HepG2 (cell line): ENCODE results near the gene ZNF678. TPM values are rescaled to one million over a fixed set of nuclear protein-coding genes. Genes with fewer than 3 reads are reported as not detected.

Source experiments
- ATAC-seq: fragments of 200-7000 bp; cut with Tn5 transposase; 3 replicates; pipeline ENCODE4 v1.9.1; 2020; ENCODE audit warnings: mild to moderate bottlenecking, moderate library complexity
- BruUV-seq: library from RNA; stranded (reverse); fragments of 400-500 nt; replicated peaks from 2 replicates; lab custom pipeline; 2021; lab: Mats Ljungman, UMichigan
- CTCF ChIA-PET: fragments of 300-600 bp; formaldehyde crosslinking; extraction: SDS; loops from one replicate; lab custom pipeline; 2021; ENCODE audit warnings: low total read pairs, inconsistent platforms, low intra/inter-chr PET ratio; lab: Yijun Ruan, JAX
- POLR2A ChIA-PET: fragments of 350-600 bp; sonication (Branson Sonifier 250); formaldehyde crosslinking; loops from one replicate; lab custom pipeline; 2020; ENCODE audit warnings: antibody characterized with exemption, inconsistent platforms; lab: Yijun Ruan, JAX
- DNase-seq: peaks from one replicate; pipeline ENCODE4 v3.0.0-alpha.2; 2015; ENCODE audit warnings: low spot score
- FAIRE-seq: peaks from 3 replicates; lab custom pipeline; 2011; peaks lifted over from hg19 to GRCh38; lab: Jason Lieb, UNC
- H2AFZ ChIP-seq: one replicate; pipeline ENCODE4 v1.6.1; 2011; ENCODE audit warnings: low read length, inconsistent platforms
- H3K27ac ChIP-seq: fragments of 300-600 bp; 3 replicates; pipeline ENCODE4 v1.8.0; 2011; ENCODE audit warnings: mixed run types, mild to moderate bottlenecking, mixed read lengths, low read length, inconsistent platforms; ENCODE audit not compliant: insufficient read depth; ENCODE audit errors: extremely low read length
- H3K27me3 ChIP-seq, 2 experiments: fragments of 200-600 bp in 1 of 2; 2 replicates in 1 of 2; 3 replicates in 1 of 2; pipeline versions ENCODE4 v1.6.0 to v1.8.0; 2011; ENCODE audit warnings: low read length in 2 of 2, mild to moderate bottlenecking in 2 of 2, moderate library complexity in 2 of 2, inconsistent platforms in 1 of 2; ENCODE audit not compliant: insufficient read depth in 2 of 2, control insufficient read depth in 1 of 2
- H3K36me3 ChIP-seq, 2 experiments: fragments of 200-600 bp in 1 of 2; replicated peaks in 1 of 2; 2 replicates in 1 of 2; 3 replicates in 1 of 2; pipeline versions ENCODE4 v1.5.1 to v1.8.0; 2011; ENCODE audit warnings: low read length in 2 of 2, inconsistent platforms in 1 of 2; ENCODE audit not compliant: insufficient read depth in 2 of 2, control insufficient read depth in 1 of 2
- H3K4me1 ChIP-seq: 2 replicates; pipeline ENCODE4 v1.5.1; 2012; ENCODE audit warnings: low read length, inconsistent platforms; ENCODE audit not compliant: insufficient read depth
- H3K4me2 ChIP-seq: 2 replicates; pipeline ENCODE4 v1.6.0; 2011; ENCODE audit warnings: low read depth, low read length, inconsistent platforms
- H3K4me3 ChIP-seq, 3 experiments: fragments of 200-600 bp in 1 of 3; sonication (generic), shearing (Covaris generic) in 1 of 3; replicated peaks in 1 of 3; 2 replicates each; pipeline ENCODE4 v1.5.1; 2011 to 2016; ENCODE audit warnings: low read length in 3 of 3, inconsistent platforms in 2 of 3, low read depth in 2 of 3, mild to moderate bottlenecking in 2 of 3, control low read depth in 1 of 3, mixed read lengths in 1 of 3; ENCODE audit not compliant: insufficient read depth in 1 of 3
- H3K79me2 ChIP-seq: one replicate; pipeline ENCODE4 v1.6.1; 2011; ENCODE audit warnings: low read length, inconsistent platforms; ENCODE audit not compliant: insufficient read depth
- H3K9ac ChIP-seq: 2 replicates; pipeline ENCODE4 v1.6.0; 2011; ENCODE audit warnings: mild to moderate bottlenecking, low read depth, low read length, inconsistent platforms; ENCODE audit not compliant: insufficient read depth
- H3K9me3 ChIP-seq: 2 replicates; pipeline ENCODE4 v1.5.1; 2012; ENCODE audit warnings: mild to moderate bottlenecking, low read length
- H4K20me1 ChIP-seq: 2 replicates; pipeline ENCODE4 v1.6.0; 2011; ENCODE audit warnings: inconsistent platforms, mild to moderate bottlenecking, low read length, moderate library complexity; ENCODE audit not compliant: insufficient read depth
- AHR ChIP-seq: IDR thresholded peaks from 2 replicates; pipeline ENCODE4 v1.6.1; 2018; ENCODE audit warnings: missing genetic modification reagents, missing compliant biosample characterization
- FOSL2 ChIP-seq: sonication (generic); formaldehyde crosslinking; IDR thresholded peaks from 2 replicates; pipeline ENCODE4 v1.4.0; 2020; ENCODE audit warnings: missing genetic modification reagents
- GABPB1 ChIP-seq: IDR thresholded peaks from 2 replicates; pipeline ENCODE4 v1.6.1; 2016; ENCODE audit warnings: mild to moderate bottlenecking, missing genetic modification reagents, moderate library complexity, missing compliant biosample characterization
- RBM39 ChIP-seq: fragments of 200-400 bp; formaldehyde crosslinking; IDR thresholded peaks from one replicate; pipeline ENCODE4 v1.6.1; 2018; ENCODE audit warnings: antibody characterized with exemption, mild to moderate bottlenecking, low read depth, low read length; ENCODE audit not compliant: poor library complexity, severe bottlenecking
- RNF2 ChIP-seq: fragments of 450-650 bp; conservative IDR thresholded peaks from 2 replicates; pipeline ENCODE4 v1.6.1; 2016; ENCODE audit warnings: low read depth
- SALL1 ChIP-seq: sonication (generic); formaldehyde crosslinking; IDR thresholded peaks from 2 replicates; pipeline ENCODE4 v1.8.0; 2022; ENCODE audit warnings: mild to moderate bottlenecking, missing genetic modification reagents
- YY1 ChIP-seq: IDR thresholded peaks from 2 replicates; pipeline ENCODE4 v1.6.1; 2011; ENCODE audit warnings: low read length, low read depth, moderate library complexity, mild to moderate bottlenecking; ENCODE audit not compliant: insufficient read depth, insufficient replicate concordance
- ZBTB49 ChIP-seq: sonication (generic); formaldehyde crosslinking; IDR thresholded peaks from 2 replicates; pipeline ENCODE4 v1.4.0; 2020; ENCODE audit warnings: missing genetic modification reagents, borderline replicate concordance
- ZFY ChIP-seq: sonication (generic); formaldehyde crosslinking; IDR thresholded peaks from 2 replicates; pipeline ENCODE4 v1.4.0; 2020; ENCODE audit warnings: missing genetic modification reagents
- ZNF101 ChIP-seq: sonication (generic); formaldehyde crosslinking; IDR thresholded peaks from 2 replicates; pipeline ENCODE4 v1.4.0; 2020; ENCODE audit warnings: mild to moderate bottlenecking, low read depth, missing genetic modification reagents, borderline replicate concordance
- ZNF121 ChIP-seq: sonication (generic); formaldehyde crosslinking; IDR thresholded peaks from 2 replicates; pipeline ENCODE4 v1.5.0; 2020; ENCODE audit warnings: mild to moderate bottlenecking, missing genetic modification reagents
- ZNF552 ChIP-seq: sonication (generic); formaldehyde crosslinking; IDR thresholded peaks from 2 replicates; pipeline ENCODE4 v1.9.0; 2022; ENCODE audit warnings: missing genetic modification reagents, mild to moderate bottlenecking, borderline replicate concordance
- ZSCAN21 ChIP-seq: sonication (generic); formaldehyde crosslinking; IDR thresholded peaks from 2 replicates; pipeline ENCODE4 v1.8.0; 2022; ENCODE audit warnings: mild to moderate bottlenecking, missing genetic modification reagents, moderate library complexity, borderline replicate concordance
- WGBS: methylation state at CpG from one replicate; pipeline ENCODE4 v1.1.6; 2017; ENCODE audit warnings: low lambda C conversion rate; 5-methylcytosine and 5-hydroxymethylcytosine counted together
- in situ Hi-C: cut with HindIII; loops from 2 replicates; pipeline ENCODE4 v1.10.0; 2017; ENCODE audit warnings: low pct_unique_long_range_greater_than_20kb; ENCODE audit not compliant: extremely low pct_ligation_motif_present
- intact Hi-C: fragments of 100-400 bp; cut with micrococcal nuclease; formaldehyde crosslinking; loops from one replicate; pipeline ENCODE4 v1.10.0; 2022; ENCODE audit not compliant: unreplicated experiment
- polyA plus RNA-seq, 8 experiments: library from polyadenylated mRNA; depleted of rRNA in 3 of 8; stranded (reverse) in 7 of 8; unstranded in 1 of 8; fragments of >200 nt; fragmentation: Illumina TruSeq in 4 of 8; extraction: Trizol in 4 of 8; gene quantifications; 2 replicates each; pipeline versions ENCODE4 v1.2.1 to v1.2.3, GENCODE V29; 2011 to 2016; ENCODE audit warnings: low read depth in 4 of 8, missing spikeins in 1 of 8, mixed read lengths in 1 of 8; ENCODE audit not compliant: insufficient read depth in 1 of 8
- total RNA-seq, 5 experiments: library from RNA; depleted of rRNA; stranded (reverse); fragments of >200 nt; fragmentation: Illumina TruSeq; extraction: Trizol; gene quantifications; 2 replicates each; pipeline ENCODE4 v1.2.3, GENCODE V29; 2016; ENCODE audit warnings: low read depth in 1 of 5
- TF ChIP-seq, protein P1 (sequence below): sonication (generic); formaldehyde crosslinking; IDR thresholded peaks from 2 replicates; pipeline ENCODE4 v1.4.0; 2020; ENCODE audit warnings: missing genetic modification reagents
- TF ChIP-seq, protein P2 (sequence below): sonication (generic); formaldehyde crosslinking; IDR thresholded peaks from 2 replicates; pipeline ENCODE4 v1.9.0; 2022; ENCODE audit warnings: missing genetic modification reagents, mild to moderate bottlenecking, borderline replicate concordance

The ZNF678 gene
- total and polyA plus RNA-seq, 2 of the 13 experiments (the other 11 are each of a cell fraction or from before 2014, with no cell fraction given), result 2.0 to 7.6 TPM

DNA sequence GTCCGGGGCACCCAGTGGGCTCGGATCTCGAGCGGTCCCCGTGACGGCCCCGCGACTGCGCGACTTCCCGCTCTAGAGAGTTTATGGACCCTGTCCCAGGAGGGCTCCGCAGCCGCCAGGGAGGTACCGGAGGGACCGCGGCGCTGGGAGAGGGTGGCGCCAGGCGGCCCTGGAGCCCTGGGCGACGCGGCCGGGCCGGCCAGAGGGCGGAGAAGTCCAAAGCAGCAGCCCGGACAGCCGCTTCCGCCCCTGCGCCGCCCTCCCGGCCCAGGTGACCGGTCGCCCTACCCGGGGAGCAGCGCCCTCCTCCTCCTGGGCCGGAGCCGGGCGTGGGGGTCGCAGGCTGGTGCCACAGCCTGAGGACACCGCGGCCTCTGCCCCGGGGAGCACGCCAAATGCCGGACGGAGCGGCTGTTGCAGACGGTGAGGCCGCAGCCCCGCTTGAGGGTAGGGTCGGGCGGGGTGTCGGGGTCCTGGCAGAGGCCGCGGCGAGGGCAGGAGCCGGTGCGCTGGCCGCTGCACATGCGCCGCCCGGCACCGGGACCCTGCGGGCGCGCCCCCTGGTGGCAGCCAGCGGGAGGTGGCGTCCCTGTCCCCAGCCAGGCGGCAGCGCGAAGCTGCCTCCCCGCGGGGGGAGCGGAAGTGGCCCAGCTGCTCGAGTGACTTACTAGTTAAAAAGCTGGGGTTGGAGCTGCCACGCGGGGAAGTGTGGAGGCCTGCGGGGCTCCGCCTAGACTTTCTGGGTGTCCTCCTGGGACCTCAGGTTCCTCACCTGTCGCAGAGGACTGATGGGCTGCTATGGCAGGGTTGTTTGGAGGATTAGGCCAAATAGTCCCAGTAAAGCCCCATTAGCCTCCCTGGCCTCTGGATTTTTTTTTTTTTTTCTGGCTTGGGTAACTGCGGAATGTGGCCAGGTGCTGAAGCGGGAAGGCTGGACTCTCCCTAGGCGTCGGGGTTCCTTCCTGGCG is 20.9 kb upstream of the ZNF678 start:
- Histone ChIP-seq H3K27me3 (no peaks in the 10 kb centered on the region; a peak in 1 of 5 replicates), H3K79me2 (no peaks in the 10 kb centered on the region), H3K27ac (no peak overlapping the region), H2AFZ (no peak overlapping the region), H3K4me1 (peaks cover 22% of the 10 kb centered on the region), H3K4me2 (peak overlapping the region; percentile 73), H3K9me3 (no peaks in the 10 kb centered on the region), H3K9ac (peak overlapping the region; percentile 59; the same call in 1 of the 2 replicates), H3K36me3 (no peaks in the 10 kb centered on the region), H4K20me1 (no peaks in the 10 kb centered on the region), H3K4me3 (peak overlapping the region; percentile 34 to 66 (median 54); a peak in 4 of 6 replicates)
- ChIA-PET POLR2A (interaction anchor here (2.2 kb wide), 1 partner anchor 21 kb away, joined by 11 read pairs; the partner anchor contains the start of gene ZNF678), CTCF (interaction anchor here (0.7 kb wide), 1 partner anchor 61 kb away, joined by 4 read pairs; no protein-coding TSS in a partner anchor)
- FAIRE-seq (no peak), DNase-seq (peak; percentile 53), ATAC-seq (peak; percentile 92)
- no TSS peak for BruUV-seq
- 77% methylated on average over 13 of the region's 84 CpGs for WGBS
- in situ Hi-C loops (no loop called here), intact Hi-C loops (loop anchor here (1.0 kb wide), 1 partner anchor 61 kb away; no protein-coding TSS in a partner anchor)
- TF ChIP-seq ZFY (CRISPR knock-in tag) (peak; percentile 90), GABPB1 (peak; percentile 94), ZSCAN21 (CRISPR knock-in tag) (peak; percentile 40; the same call in 1 of the 2 replicates), ZNF121 (CRISPR knock-in tag) (0 out of 2 replicates have a peak, but pooled peaks have one; percentile 33), ZNF552 (CRISPR knock-in tag) (peak; percentile 85; the same call in 1 of the 2 replicates), AHR (CRISPR knock-in tag) (0 out of 2 replicates have a peak, but pooled peaks have one; percentile 44), ZNF101 (CRISPR knock-in tag) (no peak), YY1 (peak; percentile 71), ZBTB49 (CRISPR knock-in tag) (no peak), RNF2 (no peak; the same call in 1 of the 2 replicates), FOSL2 (CRISPR knock-in tag) (peak; percentile 28; the same call in 1 of the 2 replicates), RBM39 (peak; percentile 27), SALL1 (peak; percentile 47)
- TF ChIP-seq, protein P1, sequence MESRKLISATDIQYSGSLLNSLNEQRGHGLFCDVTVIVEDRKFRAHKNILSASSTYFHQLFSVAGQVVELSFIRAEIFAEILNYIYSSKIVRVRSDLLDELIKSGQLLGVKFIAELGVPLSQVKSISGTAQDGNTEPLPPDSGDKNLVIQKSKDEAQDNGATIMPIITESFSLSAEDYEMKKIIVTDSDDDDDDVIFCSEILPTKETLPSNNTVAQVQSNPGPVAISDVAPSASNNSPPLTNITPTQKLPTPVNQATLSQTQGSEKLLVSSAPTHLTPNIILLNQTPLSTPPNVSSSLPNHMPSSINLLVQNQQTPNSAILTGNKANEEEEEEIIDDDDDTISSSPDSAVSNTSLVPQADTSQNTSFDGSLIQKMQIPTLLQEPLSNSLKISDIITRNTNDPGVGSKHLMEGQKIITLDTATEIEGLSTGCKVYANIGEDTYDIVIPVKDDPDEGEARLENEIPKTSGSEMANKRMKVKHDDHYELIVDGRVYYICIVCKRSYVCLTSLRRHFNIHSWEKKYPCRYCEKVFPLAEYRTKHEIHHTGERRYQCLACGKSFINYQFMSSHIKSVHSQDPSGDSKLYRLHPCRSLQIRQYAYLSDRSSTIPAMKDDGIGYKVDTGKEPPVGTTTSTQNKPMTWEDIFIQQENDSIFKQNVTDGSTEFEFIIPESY, result peak; percentile 52; the same call in 1 of the 2 replicates
- TF ChIP-seq, protein P2, sequence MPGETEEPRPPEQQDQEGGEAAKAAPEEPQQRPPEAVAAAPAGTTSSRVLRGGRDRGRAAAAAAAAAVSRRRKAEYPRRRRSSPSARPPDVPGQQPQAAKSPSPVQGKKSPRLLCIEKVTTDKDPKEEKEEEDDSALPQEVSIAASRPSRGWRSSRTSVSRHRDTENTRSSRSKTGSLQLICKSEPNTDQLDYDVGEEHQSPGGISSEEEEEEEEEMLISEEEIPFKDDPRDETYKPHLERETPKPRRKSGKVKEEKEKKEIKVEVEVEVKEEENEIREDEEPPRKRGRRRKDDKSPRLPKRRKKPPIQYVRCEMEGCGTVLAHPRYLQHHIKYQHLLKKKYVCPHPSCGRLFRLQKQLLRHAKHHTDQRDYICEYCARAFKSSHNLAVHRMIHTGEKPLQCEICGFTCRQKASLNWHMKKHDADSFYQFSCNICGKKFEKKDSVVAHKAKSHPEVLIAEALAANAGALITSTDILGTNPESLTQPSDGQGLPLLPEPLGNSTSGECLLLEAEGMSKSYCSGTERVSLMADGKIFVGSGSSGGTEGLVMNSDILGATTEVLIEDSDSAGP (CRISPR knock-in tag), result peak; percentile 73; the same call in 1 of the 2 replicates
